ENCODE results near the gene PPARA. TPM values are rescaled to one million over a fixed set of nuclear protein-coding genes. Genes with fewer than 3 reads are reported as not detected.

Gene PPARA
- total RNA-seq, 1 experiment from 2014 or later = 14.5 TPM

DNA sequence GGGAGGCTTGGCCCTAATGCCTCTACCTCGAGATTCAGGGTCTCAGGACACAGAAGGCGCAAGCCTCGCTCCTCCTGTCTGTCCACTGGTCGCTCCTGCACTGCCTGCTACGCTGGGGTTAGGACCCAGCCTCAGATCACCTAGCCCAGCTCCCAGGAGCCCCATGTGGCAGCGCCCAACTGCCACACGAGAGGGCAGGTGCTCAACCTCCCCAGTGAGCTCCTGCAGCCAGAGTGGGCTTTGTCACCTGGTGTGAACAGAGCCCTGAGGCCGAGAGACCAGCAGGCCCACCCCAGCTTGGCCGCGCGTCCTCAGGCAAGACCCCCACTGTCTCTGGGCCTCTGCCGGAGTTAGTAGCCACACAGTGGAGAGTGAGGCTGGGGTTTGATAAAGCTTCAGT, 21.7 kb upstream of the PPARA start:
- POLR2A ChIA-PET = no interaction called here
- CTCF ChIA-PET = no interaction called here

DNA sequence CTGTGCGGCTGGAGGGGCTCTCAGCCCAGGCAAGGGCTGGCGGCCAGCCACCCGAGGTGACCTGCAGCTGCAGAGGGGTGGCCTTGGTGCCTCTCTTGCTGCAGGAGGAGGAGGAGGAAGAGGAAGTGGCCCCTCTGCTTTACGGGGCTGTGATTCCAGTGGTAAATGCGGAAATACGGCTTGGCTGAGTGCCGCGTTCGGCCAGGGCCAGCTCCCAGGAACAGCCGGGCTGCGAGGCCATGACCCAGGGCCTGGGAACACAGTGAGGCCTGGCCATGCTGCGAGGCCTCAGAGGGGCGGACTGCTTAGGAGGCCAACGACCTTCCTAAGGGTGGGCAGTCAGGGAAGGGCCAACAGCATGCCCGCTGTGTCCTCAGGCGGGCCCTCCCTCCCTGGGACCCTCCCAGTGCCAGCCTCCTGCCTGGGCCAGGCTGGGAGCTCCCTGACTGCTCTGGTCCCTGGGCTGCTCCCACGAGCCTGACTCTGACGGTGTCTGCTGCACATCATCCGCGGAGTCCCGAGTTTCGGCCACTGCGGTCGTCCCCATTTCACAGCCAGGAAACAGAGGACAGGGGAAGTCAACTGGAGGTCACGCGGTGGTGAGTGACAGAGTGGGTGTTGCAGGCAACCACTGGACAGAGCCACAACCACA, 20.8 kb upstream of the PPARA start:
- no peak overlapping the region for H3K4me2 ChIP-seq (ENCODE audit: low read length)
- no peak overlapping the region for H3K9ac ChIP-seq (ENCODE audit: low read length)
- H3K9me2 ChIP-seq (ENCODE audit: insufficient read depth) = no peaks in the 10 kb centered on the region
- no peak overlapping the region for H3K27ac ChIP-seq (ENCODE audit: low read depth, low read length)
- H3K27me3 ChIP-seq (ENCODE audit: insufficient read depth, low read length) = no peaks in the 10 kb centered on the region
- no peaks in the 10 kb centered on the region for H4K20me1 ChIP-seq (ENCODE audit: insufficient read depth)
- no peaks in the 10 kb centered on the region for H3K9me3 ChIP-seq (ENCODE audit: control insufficient read depth in 1 of 2, insufficient read depth in 1 of 2, low read depth in 1 of 2, low read length in 2 of 2)
- no peak overlapping the region for H3K4me3 ChIP-seq (replicated peaks in 1 of 2; ENCODE audit: low read depth in 1 of 2, low read length in 2 of 2)
- ATAC-seq = no peak
- no peak overlapping the region for H2AFZ ChIP-seq (ENCODE audit: low read depth, low read length, poor library complexity, severe bottlenecking)
- CTCF ChIA-PET = no interaction called here
- H3K4me1 ChIP-seq (ENCODE audit: control insufficient read depth in 1 of 2, insufficient read depth in 2 of 2, low read length in 2 of 2) = peaks cover 0 to 12% of the 10 kb centered on the region in 2 experiments; a peak in 1 of 4 replicates
- POLR2A ChIA-PET = no interaction called here
- intact Hi-C loops (cut with micrococcal nuclease) = no loop called here
- no peak for DNase-seq (ENCODE audit: low read depth, low spot score)
- RAD21 ChIA-PET (ENCODE audit: low non-redundant PET in 1 of 2, low total read pairs in 2 of 2, uncharacterized antibody in 2 of 2, unreplicated experiment in 2 of 2) = no interaction called here
- BruUV-seq (replicated peaks) = no TSS peak
- H3K36me3 ChIP-seq (ENCODE audit: control insufficient read depth in 1 of 2, insufficient read depth in 2 of 2, low read length in 2 of 2) = no peaks in the 10 kb centered on the region
- H3K79me2 ChIP-seq (ENCODE audit: insufficient read depth, low read length) = no peaks in the 10 kb centered on the region
- TF ChIP-seq SP1 (IDR thresholded peaks at IDR 0.05; ENCODE audit: low read depth) (no peak), SIN3A (IDR thresholded peaks at IDR 0.05; ENCODE audit: low read depth) (no peak), ZNF274 (IDR thresholded peaks at IDR 0.05; ENCODE audit: low read depth, low read length) (no peak), TCF7L2 (IDR thresholded peaks at IDR 0.05; ENCODE audit: borderline replicate concordance, extremely low read depth, insufficient read depth, insufficient read length) (no peak), JUND (IDR thresholded peaks at IDR 0.05) (no peak), ZFX (IDR thresholded peaks at IDR 0.05) (no peak), RAD21 (IDR thresholded peaks at IDR 0.05; ENCODE audit: low read depth) (no peak)
- TF ChIP-seq, protein P1, sequence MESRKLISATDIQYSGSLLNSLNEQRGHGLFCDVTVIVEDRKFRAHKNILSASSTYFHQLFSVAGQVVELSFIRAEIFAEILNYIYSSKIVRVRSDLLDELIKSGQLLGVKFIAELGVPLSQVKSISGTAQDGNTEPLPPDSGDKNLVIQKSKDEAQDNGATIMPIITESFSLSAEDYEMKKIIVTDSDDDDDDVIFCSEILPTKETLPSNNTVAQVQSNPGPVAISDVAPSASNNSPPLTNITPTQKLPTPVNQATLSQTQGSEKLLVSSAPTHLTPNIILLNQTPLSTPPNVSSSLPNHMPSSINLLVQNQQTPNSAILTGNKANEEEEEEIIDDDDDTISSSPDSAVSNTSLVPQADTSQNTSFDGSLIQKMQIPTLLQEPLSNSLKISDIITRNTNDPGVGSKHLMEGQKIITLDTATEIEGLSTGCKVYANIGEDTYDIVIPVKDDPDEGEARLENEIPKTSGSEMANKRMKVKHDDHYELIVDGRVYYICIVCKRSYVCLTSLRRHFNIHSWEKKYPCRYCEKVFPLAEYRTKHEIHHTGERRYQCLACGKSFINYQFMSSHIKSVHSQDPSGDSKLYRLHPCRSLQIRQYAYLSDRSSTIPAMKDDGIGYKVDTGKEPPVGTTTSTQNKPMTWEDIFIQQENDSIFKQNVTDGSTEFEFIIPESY (IDR thresholded peaks at IDR 0.05; ENCODE audit: extremely low read depth, insufficient replicate concordance, low read length) = no peak
- TF ChIP-seq, protein P2, sequence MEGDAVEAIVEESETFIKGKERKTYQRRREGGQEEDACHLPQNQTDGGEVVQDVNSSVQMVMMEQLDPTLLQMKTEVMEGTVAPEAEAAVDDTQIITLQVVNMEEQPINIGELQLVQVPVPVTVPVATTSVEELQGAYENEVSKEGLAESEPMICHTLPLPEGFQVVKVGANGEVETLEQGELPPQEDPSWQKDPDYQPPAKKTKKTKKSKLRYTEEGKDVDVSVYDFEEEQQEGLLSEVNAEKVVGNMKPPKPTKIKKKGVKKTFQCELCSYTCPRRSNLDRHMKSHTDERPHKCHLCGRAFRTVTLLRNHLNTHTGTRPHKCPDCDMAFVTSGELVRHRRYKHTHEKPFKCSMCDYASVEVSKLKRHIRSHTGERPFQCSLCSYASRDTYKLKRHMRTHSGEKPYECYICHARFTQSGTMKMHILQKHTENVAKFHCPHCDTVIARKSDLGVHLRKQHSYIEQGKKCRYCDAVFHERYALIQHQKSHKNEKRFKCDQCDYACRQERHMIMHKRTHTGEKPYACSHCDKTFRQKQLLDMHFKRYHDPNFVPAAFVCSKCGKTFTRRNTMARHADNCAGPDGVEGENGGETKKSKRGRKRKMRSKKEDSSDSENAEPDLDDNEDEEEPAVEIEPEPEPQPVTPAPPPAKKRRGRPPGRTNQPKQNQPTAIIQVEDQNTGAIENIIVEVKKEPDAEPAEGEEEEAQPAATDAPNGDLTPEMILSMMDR (IDR thresholded peaks at IDR 0.05 in 2 of 3, conservative IDR thresholded peaks at IDR 0.05 in 1 of 3; ENCODE audit: borderline replicate concordance in 1 of 3, insufficient read depth in 1 of 3, low read depth in 2 of 3, low read length in 2 of 3) = no peak

More for the DNA sequence above, 21.7 kb upstream of the PPARA start:
- RAD21 ChIA-PET (ENCODE audit: low non-redundant PET in 1 of 2, low total read pairs in 2 of 2, uncharacterized antibody in 2 of 2, unreplicated experiment in 2 of 2) = no interaction called here
- Histone ChIP-seq H3K4me1 (ENCODE audit: control insufficient read depth in 1 of 2, insufficient read depth in 2 of 2, low read length in 2 of 2) (peaks cover 0 to 12% of the 10 kb centered on the region in 2 experiments; a peak in 1 of 4 replicates), H3K4me2 (ENCODE audit: low read length) (no peak overlapping the region), H3K27ac (ENCODE audit: low read depth, low read length) (no peak overlapping the region), H3K79me2 (ENCODE audit: insufficient read depth, low read length) (no peaks in the 10 kb centered on the region), H3K9me3 (ENCODE audit: control insufficient read depth in 1 of 2, insufficient read depth in 1 of 2, low read depth in 1 of 2, low read length in 2 of 2) (no peaks in the 10 kb centered on the region), H3K36me3 (ENCODE audit: control insufficient read depth in 1 of 2, insufficient read depth in 2 of 2, low read length in 2 of 2) (no peaks in the 10 kb centered on the region), H3K9ac (ENCODE audit: low read length) (no peak overlapping the region), H4K20me1 (ENCODE audit: insufficient read depth) (no peaks in the 10 kb centered on the region), H3K9me2 (ENCODE audit: insufficient read depth) (no peaks in the 10 kb centered on the region), H3K27me3 (ENCODE audit: insufficient read depth, low read length) (no peaks in the 10 kb centered on the region), H2AFZ (ENCODE audit: low read depth, low read length, poor library complexity, severe bottlenecking) (no peak overlapping the region), H3K4me3 (replicated peaks in 1 of 2; ENCODE audit: low read depth in 1 of 2, low read length in 2 of 2) (no peak overlapping the region)
- no TSS peak for BruUV-seq (replicated peaks)
- intact Hi-C loops (cut with micrococcal nuclease) = no loop called here
- no peak for ATAC-seq
- TF ChIP-seq YY1 (IDR thresholded peaks at IDR 0.05; ENCODE audit: extremely low read depth, insufficient replicate concordance, low read depth, low read length) = no peak
- TF ChIP-seq JUND (IDR thresholded peaks at IDR 0.05) = no peak
- TF ChIP-seq ZNF274 (IDR thresholded peaks at IDR 0.05; ENCODE audit: low read depth, low read length) = no peak
- TF ChIP-seq EZH2 (IDR thresholded peaks at IDR 0.05) = no peak
- TF ChIP-seq, protein P2 (IDR thresholded peaks at IDR 0.05 in 2 of 3, conservative IDR thresholded peaks at IDR 0.05 in 1 of 3; ENCODE audit: borderline replicate concordance in 1 of 3, insufficient read depth in 1 of 3, low read depth in 2 of 3, low read length in 2 of 3) = no peak
- no peak for TF ChIP-seq CEBPB (IDR thresholded peaks at IDR 0.05; ENCODE audit: low read depth)
- no peak for DNase-seq (ENCODE audit: low read depth, low spot score)
